Suprapubic skin (tissue), 4 donors: ENCODE results near the gene TMEM244. TPM values are rescaled to one million over a fixed set of nuclear protein-coding genes. Genes with fewer than 3 reads are reported as not detected.

ENCODE experiments used
- DNase-seq, 2 donors: peaks; one replicate each; pipeline ENCODE4 v3.0.0-alpha.2; 2019; ENCODE audit warnings: low spot score in 2 of 2
- H3K27ac ChIP-seq: fragments of 200-600 bp; sonication (generic); one replicate; pipeline ENCODE4 v1.5.1; 2019
- H3K27me3 ChIP-seq: fragments of 200-600 bp; sonication (generic); one replicate; pipeline ENCODE4 v1.5.1; 2019
- H3K36me3 ChIP-seq: fragments of 200-600 bp; sonication (generic); one replicate; pipeline ENCODE4 v1.5.1; 2019
- H3K4me1 ChIP-seq: fragments of 200-600 bp; sonication (generic); one replicate; pipeline ENCODE4 v1.5.1; 2019
- H3K4me3 ChIP-seq: fragments of 200-600 bp; sonication (generic); one replicate; pipeline ENCODE4 v1.5.1; 2019; ENCODE audit warnings: mild to moderate bottlenecking
- H3K9me3 ChIP-seq: fragments of 200-600 bp; sonication (generic); one replicate; pipeline ENCODE4 v1.5.1; 2019
- CTCF ChIP-seq, 2 donors: fragments of 200-600 bp in 1 of 2; fragments of 450-650 bp in 1 of 2; sonication (generic) in 1 of 2; IDR thresholded peaks; one replicate each; pipeline ENCODE4 v1.5.1; 2016 to 2019; ENCODE audit warnings: antibody characterized with exemption in 2 of 2, mild to moderate bottlenecking in 1 of 2, moderate library complexity in 1 of 2
- EP300 ChIP-seq: sonication (generic); formaldehyde crosslinking; IDR thresholded peaks from one replicate; pipeline ENCODE4 v1.6.1; 2017; ENCODE audit warnings: antibody characterized with exemption
- POLR2A ChIP-seq, 2 donors: fragments of 450-650 bp; IDR thresholded peaks; one replicate each; pipeline ENCODE4 v1.6.1; 2017; ENCODE audit warnings: antibody characterized with exemption in 2 of 2, mild to moderate bottlenecking in 2 of 2, moderate library complexity in 2 of 2
- POLR2AphosphoS5 ChIP-seq, 3 donors: sonication (generic); formaldehyde crosslinking; IDR thresholded peaks; one replicate each; pipeline ENCODE4 v1.6.1; 2017; ENCODE audit warnings: antibody characterized with exemption in 3 of 3
- WGBS: methylation state at CpG from one replicate; pipeline ENCODE4 v1.1.5; 2018; 5-methylcytosine and 5-hydroxymethylcytosine counted together
- total RNA-seq, 4 donors: library from RNA; depleted of rRNA; stranded (reverse); fragments of >200 nt; gene quantifications; one replicate each; pipeline ENCODE4 v1.1.0, GENCODE V29; 2016

TMEM244 gene
- total RNA-seq, 4 donors from 2014 or later, result not detected

GRCh38 chr6:129786548-129786947 lies 74.6 kb downstream of the TMEM244 start:
- no peaks in the 10 kb centered on the region for H3K36me3 ChIP-seq
- TF ChIP-seq POLR2AphosphoS5 (IDR thresholded peaks at IDR 0.05), result no peak
- TF ChIP-seq CTCF (IDR thresholded peaks at IDR 0.05), result no peak
- no peak for TF ChIP-seq EP300
- no peak for TF ChIP-seq POLR2A (IDR thresholded peaks at IDR 0.05)
- WGBS, result 80% methylated on average over 3 of the region's 3 CpGs
- peaks cover 2% of the 10 kb centered on the region for H3K27me3 ChIP-seq
- no peaks in the 10 kb centered on the region for H3K4me1 ChIP-seq
- no peak overlapping the region for H3K27ac ChIP-seq
- H3K9me3 ChIP-seq, result no peaks in the 10 kb centered on the region
- DNase-seq, result no peak
- H3K4me3 ChIP-seq, result no peak overlapping the region

- 79% methylated on average over 1 of the region's 1 CpG for WGBS
- H3K4me1 ChIP-seq, result no peaks in the 10 kb centered on the region
- DNase-seq, result no peak
Measured at GRCh38 chr6:129785756-129786135, 75.4 kb downstream of the TMEM244 start.

GRCh38 chr6:129785047-129785755 lies 75.9 kb downstream of the TMEM244 start:
- TF ChIP-seq POLR2A (IDR thresholded peaks at IDR 0.05), result no peak
- TF ChIP-seq POLR2AphosphoS5 (IDR thresholded peaks at IDR 0.05), result no peak
- TF ChIP-seq CTCF (IDR thresholded peaks at IDR 0.05), result no peak
- no peak for TF ChIP-seq EP300
- Histone ChIP-seq H3K4me1 (no peaks in the 10 kb centered on the region), H3K36me3 (no peaks in the 10 kb centered on the region), H3K27ac (no peak overlapping the region), H3K9me3 (no peaks in the 10 kb centered on the region), H3K27me3 (no peaks in the 10 kb centered on the region), H3K4me3 (no peak overlapping the region)
- WGBS, result 71% methylated on average over 4 of the region's 4 CpGs
- no peak for DNase-seq

More at GRCh38 chr6:129785756-129786135, 75.4 kb downstream of the TMEM244 start:
- Histone ChIP-seq H3K9me3 (no peaks in the 10 kb centered on the region), H3K4me3 (no peak overlapping the region), H3K36me3 (no peaks in the 10 kb centered on the region), H3K27ac (no peak overlapping the region), H3K27me3 (no peaks in the 10 kb centered on the region)
- TF ChIP-seq EP300 (no peak), POLR2AphosphoS5 (IDR thresholded peaks at IDR 0.05) (no peak), POLR2A (IDR thresholded peaks at IDR 0.05) (no peak), CTCF (IDR thresholded peaks at IDR 0.05) (no peak)

Other genes with a start within 250 kb of the TMEM244 start
- gene ARHGAP18, start 151.1 kb downstream of the TMEM244 start, total RNA-seq, result 10 to 100 TPM in 2 of 4 donors, 1 to 10 TPM in 2; 7.1 to 14.2 (median 11.0) TPM
- gene L3MBTL3, start 157.3 kb upstream of the TMEM244 start, total RNA-seq, result 10 to 100 TPM in 1 of 4 donors, 1 to 10 TPM in 3; 4.2 to 12.8 (median 6.2) TPM